GM21381 (cell line): Measurements from ENCODE around the gene PSMD12.
"Not testable (repeated sequence)": the region's sequence is repeated elsewhere in the genome, so short reads cannot be mapped to it uniquely, and the experiment has no call there.

Source experiments
- ATAC-seq: cut with Tn5 transposase; IDR thresholded peaks from one replicate; pipeline ENCODE4 v1.9.1; 2021; ENCODE audit warnings: mild to moderate bottlenecking, moderate library complexity; ENCODE audit not compliant: unreplicated experiment

PSMD12 gene

DNA sequence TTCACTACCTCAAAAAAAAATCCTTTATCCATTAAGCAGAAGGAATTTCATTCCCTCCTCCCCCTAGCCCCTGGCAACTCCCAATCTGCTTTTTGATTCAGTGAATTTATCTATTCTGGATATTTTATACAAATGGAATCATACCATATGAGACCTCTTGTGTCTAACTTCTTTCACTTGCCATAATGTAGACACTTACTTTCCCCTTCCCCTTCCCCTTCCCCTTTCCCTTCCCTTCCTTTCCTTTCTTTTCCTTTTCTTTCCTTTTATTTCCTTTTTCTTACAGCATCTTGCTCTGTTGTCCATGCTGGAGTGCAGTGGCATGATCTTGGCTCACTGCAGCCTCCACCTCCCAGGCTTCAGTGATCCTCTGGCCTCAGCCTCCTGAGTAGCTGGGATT, 50.5 kb downstream of the PSMD12 start:
- ATAC-seq: no peak

GRCh38 chr17:67312265-67312664, 54.1 kb downstream of the PSMD12 start:
- ATAC-seq: no peak

GRCh38 chr17:67311575-67311974, 54.8 kb downstream of the PSMD12 start:
- ATAC-seq: no peak

GRCh38 chr17:67310406-67310805, 56.0 kb downstream of the PSMD12 start:
- no peak for ATAC-seq

GRCh38 chr17:67305446-67306235, 60.7 kb downstream of the PSMD12 start:
- not testable (repeated sequence) for ATAC-seq

DNA sequence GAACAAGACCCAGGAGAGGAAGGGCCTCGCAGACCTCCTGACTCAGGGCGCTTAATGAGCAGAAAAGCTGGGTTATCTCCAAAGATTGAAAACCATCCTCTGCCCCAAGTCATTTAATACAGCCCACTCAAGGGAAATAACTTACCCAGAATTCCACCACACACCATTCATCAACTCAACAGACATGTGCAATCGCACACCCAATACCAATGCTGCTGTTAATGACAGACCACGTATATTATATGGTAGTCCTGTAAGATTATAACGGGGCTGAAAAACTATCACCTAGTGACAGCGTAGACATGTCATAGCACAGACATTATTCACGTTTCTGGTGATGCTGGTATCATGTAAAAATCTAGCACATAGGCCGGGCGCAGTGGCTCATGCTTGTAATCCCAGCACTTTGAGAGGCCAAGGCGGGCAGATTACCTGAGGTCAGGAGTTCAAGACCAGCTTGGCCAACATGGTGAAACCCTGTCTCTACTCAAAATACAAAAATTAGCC, 68.9 kb downstream of the PSMD12 start:
- no peak for ATAC-seq

DNA sequence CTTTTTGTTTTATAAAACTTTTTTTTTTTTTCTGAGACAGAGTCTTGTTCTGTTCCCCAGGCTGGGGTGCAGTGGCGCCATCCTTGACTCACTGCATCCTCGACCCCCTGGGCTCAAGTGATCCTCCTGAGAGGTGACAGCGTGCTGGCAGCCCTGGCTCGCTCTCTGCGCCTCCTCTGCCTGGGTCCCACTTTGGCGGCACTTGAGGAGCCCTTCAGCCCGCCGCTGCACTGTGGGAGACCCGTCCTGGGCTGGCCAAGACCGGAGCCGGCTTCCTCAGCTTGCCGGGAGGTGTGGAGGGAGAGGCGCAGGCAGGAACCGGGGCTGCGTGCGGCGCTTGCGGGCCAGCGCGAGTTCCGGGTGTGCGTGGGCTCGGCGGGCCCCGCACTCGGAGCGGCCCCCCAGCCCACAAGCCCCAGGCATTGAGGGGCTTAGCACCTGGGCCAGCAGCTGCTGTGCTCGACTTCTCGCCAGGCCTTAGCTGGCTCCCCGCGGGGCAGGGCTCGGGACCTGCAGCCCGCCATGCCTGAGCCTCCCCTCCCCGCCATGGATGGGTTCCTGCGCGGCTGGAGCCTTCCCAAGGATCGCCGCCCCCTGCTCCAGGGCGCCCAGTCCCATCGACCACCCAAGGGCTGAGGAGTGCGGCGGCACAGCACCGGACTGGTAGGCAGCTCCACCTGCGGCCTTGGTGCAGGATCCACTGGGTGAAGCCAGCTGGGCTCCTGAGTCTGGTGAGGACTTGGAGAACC, 71.8 kb downstream of the PSMD12 start:
- ATAC-seq: no peak

GRCh38 chr17:67293251-67294203, 72.8 kb downstream of the PSMD12 start:
- ATAC-seq: peak; percentile 86

- no peak for ATAC-seq
Observed at GRCh38 chr17:67290711-67291291, 75.6 kb downstream of the PSMD12 start.

- no peak for ATAC-seq
Observed at GRCh38 chr17:67290244-67290643, 76.1 kb downstream of the PSMD12 start.

DNA sequence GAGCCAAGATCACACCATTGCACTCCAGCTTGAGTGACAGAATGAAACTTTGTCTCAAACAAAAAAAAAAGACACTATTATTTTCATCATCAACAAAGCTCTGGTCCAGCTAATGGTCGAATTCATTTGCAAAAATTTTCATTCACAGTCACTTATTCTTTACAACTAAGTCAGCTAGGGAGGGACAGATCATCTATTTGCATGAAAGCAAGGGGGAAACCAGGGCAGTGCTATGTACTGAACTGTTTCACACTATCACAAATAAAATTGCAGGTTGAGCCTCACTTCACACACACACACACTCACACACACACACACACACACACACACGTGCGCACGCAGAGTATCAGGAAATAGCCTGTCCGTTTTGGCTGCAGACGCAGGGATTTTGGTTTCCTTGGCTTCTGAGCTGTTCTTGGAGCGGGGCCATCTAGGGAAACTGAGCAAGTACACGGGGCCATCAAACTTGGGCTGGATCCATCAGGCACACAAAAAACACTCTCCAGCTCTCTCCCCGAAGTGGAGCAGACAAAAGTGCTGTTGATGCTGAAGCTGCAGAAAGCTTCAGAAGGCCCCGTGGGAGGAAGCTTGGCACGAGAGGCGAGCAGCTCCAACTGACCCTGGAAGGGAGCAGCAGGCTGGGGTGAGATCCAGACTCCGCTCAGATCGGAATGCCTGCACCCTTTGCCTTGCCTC, 77.0 kb downstream of the PSMD12 start:
- no peak for ATAC-seq
